NCI-H2081 treated with DMSO at 0.1 percent for 48 hours (cell line): ENCODE measurements around the gene CARMIL3.

Experiments
- DNase-seq: peaks from one replicate; lab custom pipeline; 2025; lab: John Stamatoyannopoulos, UW

CARMIL3 gene

GRCh38 chr14:24117179-24117578, 65.4 kb downstream of the CARMIL3 start:
- DNase-seq: no peak
